ENCODE data around the gene PLD4.

PLD4 gene

DNA sequence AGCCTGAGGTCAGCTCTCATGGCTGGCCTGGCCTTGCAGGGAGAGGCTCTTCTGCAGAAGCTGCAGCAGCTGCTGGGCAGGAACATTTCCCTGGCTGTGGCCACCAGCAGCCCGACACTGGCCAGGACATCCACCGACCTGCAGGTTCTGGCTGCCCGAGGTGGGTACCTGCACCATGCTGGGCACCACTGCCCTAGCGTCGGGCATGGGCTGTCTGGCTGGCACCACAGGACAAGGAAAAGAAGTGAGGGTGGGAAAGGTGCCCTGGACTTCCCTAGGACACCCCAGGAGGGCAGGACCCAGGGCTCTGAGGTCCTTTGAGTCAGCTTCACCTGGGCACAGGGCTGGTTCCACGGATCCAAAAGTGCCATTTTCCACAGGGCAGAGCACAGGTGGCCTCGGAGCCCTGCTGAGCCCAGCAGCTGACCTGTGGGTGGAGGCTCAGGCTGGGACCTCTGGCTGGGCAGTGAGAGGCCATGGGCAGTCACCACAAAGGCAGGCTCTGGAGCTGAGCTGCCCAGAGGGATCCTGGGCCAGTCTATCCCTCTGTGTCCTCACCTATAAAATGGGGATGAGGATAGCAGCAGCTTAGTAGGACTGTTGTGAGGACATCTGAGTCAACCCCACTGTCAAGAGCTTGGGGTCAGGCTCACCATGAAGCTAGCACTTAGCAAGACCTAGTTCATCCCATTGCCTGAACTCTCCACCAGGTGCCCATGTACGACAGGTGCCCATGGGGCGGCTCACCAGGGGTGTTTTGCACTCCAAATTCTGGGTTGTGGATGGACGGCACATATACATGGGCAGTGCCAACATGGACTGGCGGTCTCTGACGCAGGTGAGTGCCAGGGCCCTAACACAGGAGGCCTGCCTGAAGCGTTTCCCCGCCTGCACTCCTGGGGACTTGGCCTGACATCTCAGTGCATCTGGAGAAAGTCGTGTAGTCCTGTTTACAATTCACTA is 4.9 kb downstream of the PLD4 start:
- DNase-seq (ENCODE audit: low read depth in 1 of 2, low spot score in 1 of 2): no peak
- TF ChIP-seq JUND (IDR thresholded peaks at IDR 0.05; ENCODE audit: low read depth): no peak
- in situ Hi-C loops (cut with HindIII; ENCODE audit: low pct_unique_long_range_greater_than_20kb, low sequenced_read_pairs): no loop called here

DNA sequence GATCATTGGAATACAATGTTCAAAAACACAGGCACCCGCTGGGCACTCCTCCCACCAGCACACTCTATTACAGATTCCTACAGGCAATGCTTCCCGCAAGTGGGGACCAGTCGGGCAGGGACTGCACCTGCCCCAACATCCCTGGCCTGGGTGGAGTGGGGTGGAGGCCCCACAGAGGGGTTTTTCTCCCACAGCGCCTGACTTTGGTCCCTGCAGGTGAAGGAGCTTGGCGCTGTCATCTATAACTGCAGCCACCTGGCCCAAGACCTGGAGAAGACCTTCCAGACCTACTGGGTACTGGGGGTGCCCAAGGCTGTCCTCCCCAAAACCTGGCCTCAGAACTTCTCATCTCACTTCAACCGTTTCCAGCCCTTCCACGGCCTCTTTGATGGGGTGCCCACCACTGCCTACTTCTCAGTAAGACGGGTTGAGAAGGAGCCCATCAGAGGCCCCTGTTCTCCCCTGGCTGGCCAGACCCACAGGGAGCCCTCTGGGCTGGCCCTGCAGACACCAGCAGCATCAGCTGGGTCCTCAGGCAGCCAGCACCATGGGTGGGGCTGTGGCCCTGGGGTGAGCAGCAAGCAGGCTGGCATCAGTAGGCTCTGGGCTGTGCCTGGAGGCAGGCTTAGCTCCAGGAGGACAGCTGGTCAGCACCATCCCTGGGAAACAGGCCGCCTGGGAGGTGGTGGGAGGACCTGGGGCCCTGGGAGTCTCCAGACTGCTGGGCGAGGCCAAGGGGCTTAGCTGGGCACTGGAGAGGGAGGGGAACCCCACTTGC is 6.0 kb downstream of the PLD4 start:
- no peak for DNase-seq (ENCODE audit: low read depth in 1 of 2, low spot score in 1 of 2)
- in situ Hi-C loops (cut with HindIII; ENCODE audit: low pct_unique_long_range_greater_than_20kb, low sequenced_read_pairs): no loop called here
- TF ChIP-seq JUND (IDR thresholded peaks at IDR 0.05; ENCODE audit: low read depth): no peak

DNA sequence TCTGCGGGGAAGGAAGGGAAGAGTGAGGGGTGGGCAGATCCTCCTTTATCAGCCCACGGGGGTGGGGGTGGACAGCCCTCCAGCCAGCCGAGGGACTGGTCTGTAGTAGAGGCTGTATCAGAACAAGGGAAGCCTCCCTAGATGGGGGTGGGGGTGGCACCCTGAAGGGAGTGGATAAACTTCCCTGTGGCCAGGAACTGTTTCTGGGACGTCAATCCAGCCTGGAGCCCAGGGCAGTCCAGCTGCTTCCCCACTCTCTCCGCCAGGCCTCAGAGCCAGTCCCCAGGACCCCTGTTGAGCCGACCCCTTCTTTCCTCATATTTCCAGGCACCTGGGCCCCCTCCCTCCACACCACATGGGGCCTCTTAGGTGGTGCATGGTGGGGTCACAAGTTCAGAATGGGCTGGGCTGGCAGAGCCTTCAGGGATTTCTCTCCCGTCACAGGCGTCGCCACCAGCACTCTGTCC is 6.7 kb downstream of the PLD4 start:
- TF ChIP-seq JUND (IDR thresholded peaks at IDR 0.05; ENCODE audit: low read depth): no peak

DNA sequence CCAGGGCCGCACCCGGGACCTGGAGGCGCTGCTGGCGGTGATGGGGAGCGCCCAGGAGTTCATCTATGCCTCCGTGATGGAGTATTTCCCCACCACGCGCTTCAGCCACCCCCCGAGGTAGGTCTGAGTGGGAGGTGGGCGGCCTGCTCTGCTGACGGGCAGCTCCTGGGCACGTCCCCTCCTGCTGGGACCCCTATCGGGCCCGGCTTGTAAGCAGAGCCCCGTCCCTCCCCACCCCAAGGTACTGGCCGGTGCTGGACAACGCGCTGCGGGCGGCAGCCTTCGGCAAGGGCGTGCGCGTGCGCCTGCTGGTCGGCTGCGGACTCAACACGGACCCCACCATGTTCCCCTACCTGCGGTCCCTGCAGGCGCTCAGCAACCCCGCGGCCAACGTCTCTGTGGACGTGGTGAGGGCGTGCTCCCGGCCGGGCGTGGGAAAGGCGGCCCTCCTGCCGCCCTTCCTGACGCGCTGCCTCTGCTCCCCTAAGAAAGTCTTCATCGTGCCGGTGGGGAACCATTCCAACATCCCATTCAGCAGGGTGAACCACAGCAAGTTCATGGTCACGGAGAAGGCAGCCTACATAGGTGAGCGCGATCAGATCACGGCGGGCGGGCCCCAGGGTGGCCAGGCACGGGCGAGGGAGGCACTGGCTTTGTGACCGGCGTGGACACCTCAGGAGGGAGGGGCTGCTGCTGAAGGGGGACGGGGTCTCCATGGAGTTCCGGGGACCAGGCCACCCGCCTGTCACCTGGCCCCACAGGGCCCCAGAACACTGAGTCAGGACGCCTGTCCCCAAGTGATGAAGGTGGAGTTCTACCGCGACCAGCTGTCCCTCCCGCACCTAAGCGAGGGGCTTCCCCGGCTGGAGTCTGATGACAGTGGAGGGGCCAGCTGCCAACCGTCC is 7.3 kb downstream of the PLD4 start:
- no peak for DNase-seq (ENCODE audit: low read depth in 1 of 2, low spot score in 1 of 2)
- in situ Hi-C loops (cut with HindIII; ENCODE audit: low pct_unique_long_range_greater_than_20kb, low sequenced_read_pairs): no loop called here
- TF ChIP-seq JUND (IDR thresholded peaks at IDR 0.05; ENCODE audit: low read depth): no peak

More for the DNA sequence above, 6.7 kb downstream of the PLD4 start:
- no peak for DNase-seq (ENCODE audit: low read depth in 1 of 2, low spot score in 1 of 2)
- in situ Hi-C loops (cut with HindIII; ENCODE audit: low pct_unique_long_range_greater_than_20kb, low sequenced_read_pairs): no loop called here

DNA sequence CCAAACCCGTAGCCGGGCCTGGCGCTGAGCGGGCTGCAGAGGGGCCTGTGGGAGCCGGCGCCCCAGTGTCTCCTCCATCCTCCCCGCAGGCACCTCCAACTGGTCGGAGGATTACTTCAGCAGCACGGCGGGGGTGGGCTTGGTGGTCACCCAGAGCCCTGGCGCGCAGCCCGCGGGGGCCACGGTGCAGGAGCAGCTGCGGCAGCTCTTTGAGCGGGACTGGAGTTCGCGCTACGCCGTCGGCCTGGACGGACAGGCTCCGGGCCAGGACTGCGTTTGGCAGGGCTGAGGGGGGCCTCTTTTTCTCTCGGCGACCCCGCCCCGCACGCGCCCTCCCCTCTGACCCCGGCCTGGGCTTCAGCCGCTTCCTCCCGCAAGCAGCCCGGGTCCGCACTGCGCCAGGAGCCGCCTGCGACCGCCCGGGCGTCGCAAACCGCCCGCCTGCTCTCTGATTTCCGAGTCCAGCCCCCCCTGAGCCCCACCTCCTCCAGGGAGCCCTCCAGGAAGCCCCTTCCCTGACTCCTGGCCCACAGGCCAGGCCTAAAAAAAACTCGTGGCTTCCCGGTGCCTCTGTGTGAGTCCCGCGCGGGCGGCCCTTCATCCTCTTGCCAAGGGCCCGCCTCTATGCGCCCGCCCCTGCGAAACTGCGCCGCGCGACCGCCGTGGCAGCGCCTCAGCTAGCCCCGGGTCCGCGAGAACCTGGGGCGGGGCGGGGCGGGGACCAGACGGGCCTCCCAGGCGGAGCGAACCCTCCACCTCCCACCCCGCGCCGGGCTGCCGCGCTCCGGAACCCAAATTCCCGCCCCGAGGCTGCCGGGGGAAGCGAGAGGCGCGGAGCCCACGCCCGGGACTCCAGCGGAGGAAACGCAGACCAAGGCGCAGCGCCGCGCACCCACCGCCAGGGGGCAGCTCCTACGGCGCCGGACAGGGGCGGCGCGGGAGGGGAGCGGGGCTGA is 8.3 kb downstream of the PLD4 start:
- in situ Hi-C loops (cut with HindIII; ENCODE audit: low pct_unique_long_range_greater_than_20kb, low sequenced_read_pairs): no loop called here
- DNase-seq (ENCODE audit: low read depth in 1 of 2, low spot score in 1 of 2): peak; percentile 92 to 98
- no peak for TF ChIP-seq JUND (IDR thresholded peaks at IDR 0.05; ENCODE audit: low read depth)

DNA sequence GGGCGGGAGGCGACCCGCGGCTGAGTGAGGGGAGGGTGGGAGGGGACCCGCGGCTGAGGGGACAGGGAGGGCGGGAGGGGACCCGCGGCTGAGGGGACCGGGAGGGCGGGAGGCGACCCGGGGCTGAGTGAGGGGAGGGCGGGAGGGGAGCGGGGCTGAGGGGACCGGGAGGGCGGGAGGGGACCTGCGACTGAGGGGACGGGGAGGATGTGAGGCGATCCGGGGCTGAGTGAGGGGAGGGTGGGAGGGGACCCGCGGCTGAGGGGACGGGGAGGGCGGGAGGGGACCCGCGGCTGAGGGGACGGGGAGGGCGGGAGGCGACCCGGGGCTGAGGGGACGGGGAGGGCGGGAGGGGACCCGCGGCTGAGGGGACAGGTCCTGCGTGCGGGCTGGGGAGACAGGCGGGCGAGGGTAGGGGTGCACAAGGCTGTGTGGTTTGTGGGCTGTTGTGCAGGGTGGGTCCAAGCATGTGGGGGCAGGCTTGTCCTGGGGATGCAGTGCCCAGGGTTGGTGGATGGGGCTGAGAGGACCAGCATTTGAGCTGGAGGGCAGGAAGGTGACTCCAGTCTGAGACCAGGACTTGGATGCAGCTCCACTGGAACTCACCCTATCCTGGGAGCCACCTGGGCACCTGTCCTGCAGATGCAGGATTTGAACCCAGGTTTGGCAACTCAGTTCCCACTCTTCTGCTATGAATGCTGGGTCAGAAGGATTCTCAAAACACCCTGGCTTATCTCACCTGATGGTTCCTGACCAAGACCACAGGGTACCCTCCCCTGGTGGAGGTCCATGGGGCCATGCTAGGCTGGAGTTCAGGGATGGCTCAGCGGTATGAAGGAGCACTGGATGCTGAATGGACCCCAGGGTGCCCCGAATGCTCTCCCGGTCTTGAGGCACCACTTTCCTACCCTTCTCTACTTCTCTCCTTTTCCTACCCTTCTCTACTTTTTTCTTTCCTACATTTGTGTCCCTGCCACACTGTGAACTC is 9.4 kb downstream of the PLD4 start:
- no peak for TF ChIP-seq JUND (IDR thresholded peaks at IDR 0.05; ENCODE audit: low read depth)
- in situ Hi-C loops (cut with HindIII; ENCODE audit: low pct_unique_long_range_greater_than_20kb, low sequenced_read_pairs): no loop called here
- DNase-seq (ENCODE audit: low read depth in 1 of 2, low spot score in 1 of 2): no peak

DNA sequence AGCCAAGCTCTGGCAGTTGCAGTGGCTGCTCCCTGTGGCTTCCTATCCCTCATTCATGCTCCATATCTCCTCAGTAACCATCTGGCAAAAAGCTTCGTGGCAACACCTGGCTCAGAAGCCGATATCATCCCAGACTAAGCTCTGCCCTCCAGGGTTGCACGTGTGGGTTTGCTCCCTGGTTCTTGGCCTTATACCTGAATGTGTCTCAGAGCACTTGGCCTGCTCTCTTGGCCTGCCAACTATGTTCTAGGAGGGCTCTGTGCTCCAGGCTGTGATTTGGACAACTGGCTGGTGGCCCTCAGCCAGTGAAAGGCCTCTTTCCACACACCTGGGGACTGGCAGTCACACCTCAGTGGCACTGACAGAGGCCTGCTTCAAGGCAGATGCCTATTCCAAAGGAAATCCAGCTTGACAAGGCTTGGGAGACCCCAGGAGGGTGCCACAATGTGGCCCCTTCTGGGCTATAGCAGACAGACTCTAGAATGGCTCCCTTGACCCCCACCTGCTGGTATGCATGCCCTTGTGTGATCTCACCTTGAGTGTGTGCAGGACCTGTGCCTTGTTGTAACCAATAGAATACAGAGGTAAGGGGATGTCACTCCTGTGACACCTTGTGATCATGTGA is 10.5 kb downstream of the PLD4 start:
- DNase-seq (ENCODE audit: low read depth in 1 of 2, low spot score in 1 of 2): no peak
- in situ Hi-C loops (cut with HindIII; ENCODE audit: low pct_unique_long_range_greater_than_20kb, low sequenced_read_pairs): no loop called here
- TF ChIP-seq JUND (IDR thresholded peaks at IDR 0.05; ENCODE audit: low read depth): no peak

DNA sequence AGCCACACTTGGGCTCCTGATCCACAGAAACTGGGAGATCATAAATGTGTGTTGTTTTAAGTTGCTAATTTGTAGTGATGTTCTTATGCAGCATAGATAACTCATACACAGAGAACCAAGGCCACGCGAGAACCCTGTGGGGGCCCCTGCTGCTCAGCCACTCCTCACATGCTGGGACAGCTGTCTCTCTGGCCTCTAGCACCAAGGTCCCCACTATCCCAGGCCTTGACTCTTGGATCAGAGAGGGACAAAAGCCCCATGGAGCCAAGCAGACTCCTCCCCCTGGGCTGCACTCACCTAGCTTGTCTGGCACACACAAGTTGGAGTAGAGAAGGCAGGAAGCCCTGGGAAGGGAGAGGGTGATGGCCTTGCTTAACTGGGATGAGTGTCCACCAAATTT is 11.3 kb downstream of the PLD4 start:
- no peak for DNase-seq (ENCODE audit: low read depth in 1 of 2, low spot score in 1 of 2)
- in situ Hi-C loops (cut with HindIII; ENCODE audit: low pct_unique_long_range_greater_than_20kb, low sequenced_read_pairs): no loop called here

DNA sequence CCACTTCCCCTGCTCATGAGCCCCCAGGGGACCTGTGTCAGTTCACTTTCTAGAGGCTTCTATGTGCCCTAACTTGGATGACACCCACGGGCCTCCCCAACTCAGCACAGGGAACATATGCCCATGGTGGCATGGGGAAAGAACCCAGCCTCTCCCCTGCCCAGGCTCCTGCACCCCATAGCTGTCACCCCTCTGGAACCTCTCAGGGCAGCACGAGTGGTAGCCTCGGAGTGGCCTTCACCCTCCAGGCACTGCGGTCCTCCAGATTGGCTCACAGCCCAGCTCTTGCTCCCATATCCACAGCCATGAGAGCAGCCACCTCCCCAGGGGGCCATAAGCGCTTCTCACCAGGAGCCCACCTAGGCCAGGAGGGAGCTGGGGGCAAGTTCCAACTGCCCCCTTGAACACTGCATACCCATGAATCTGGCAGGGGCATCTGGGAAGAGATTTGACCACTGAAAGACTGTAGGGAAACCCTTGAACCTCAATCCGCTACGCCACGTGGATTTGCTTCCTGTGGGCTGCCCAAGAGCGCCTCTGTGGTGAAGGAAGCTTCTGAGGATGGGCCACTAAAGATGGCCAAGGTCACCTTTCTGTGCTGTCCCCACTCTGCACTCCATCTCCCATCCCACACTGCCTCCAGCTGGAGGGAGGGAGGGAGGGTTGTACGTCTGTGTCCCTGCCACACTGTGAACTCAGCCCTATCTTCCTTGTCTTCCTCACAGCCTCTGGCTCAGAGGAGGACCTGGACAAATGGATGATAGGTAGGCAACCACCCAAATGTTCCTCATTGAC is 11.9 kb downstream of the PLD4 start:
- in situ Hi-C loops (cut with HindIII; ENCODE audit: low pct_unique_long_range_greater_than_20kb, low sequenced_read_pairs): no loop called here
- no peak for TF ChIP-seq JUND (IDR thresholded peaks at IDR 0.05; ENCODE audit: low read depth)

More for the DNA sequence above, 11.3 kb downstream of the PLD4 start:
- no peak for TF ChIP-seq JUND (IDR thresholded peaks at IDR 0.05; ENCODE audit: low read depth)

More for the DNA sequence above, 11.9 kb downstream of the PLD4 start:
- DNase-seq (ENCODE audit: low read depth in 1 of 2, low spot score in 1 of 2): no peak
